ENCODE results near the gene SLC37A3.
"Not testable (repeated sequence)": the region's sequence is repeated elsewhere in the genome, so short reads cannot be mapped to it uniquely, and the experiment has no call there.

SLC37A3 gene

DNA sequence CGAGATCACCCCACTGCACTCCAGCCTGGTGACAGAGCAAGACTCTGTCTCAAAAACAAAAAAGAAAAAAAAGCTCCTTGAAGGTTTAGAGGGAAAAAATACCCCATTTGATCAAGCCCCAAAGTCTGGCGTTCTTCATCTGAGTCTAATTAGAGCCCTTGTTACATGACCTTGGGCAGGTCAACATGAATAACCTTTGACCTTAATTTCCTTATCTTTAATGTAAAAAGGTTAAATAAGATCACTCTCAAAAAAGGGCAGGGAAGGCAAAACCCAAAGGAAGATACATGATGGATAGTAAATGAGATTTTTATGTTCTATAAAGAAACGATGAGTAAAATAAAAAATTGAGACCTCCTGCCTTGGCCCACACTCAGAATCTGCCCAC lies 40.3 kb downstream of the SLC37A3 start:
- DNase-seq (ENCODE audit: insufficient read length, low spot score) (no peak), FAIRE-seq (no peak)

DNA sequence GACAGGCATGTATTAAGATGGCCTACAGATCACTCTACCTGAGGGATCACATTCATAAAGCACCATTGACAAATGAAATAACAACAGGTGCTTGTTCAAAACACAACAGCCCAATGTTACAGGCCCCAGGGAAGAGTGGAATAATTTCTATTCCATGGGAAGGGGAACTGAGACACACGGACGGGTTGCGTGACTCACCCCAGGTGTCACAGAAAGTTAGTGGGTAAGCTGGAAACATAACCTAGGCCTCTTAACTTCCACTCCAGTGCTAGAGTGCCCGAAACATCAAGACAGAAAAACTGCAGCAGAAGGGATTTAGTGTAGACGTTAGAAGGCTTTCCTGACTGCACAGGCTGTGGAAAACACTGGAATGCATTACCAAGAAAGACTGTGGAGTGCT lies 48.3 kb downstream of the SLC37A3 start:
- FAIRE-seq = no peak
- no peak for DNase-seq (ENCODE audit: insufficient read length, low spot score)

DNA sequence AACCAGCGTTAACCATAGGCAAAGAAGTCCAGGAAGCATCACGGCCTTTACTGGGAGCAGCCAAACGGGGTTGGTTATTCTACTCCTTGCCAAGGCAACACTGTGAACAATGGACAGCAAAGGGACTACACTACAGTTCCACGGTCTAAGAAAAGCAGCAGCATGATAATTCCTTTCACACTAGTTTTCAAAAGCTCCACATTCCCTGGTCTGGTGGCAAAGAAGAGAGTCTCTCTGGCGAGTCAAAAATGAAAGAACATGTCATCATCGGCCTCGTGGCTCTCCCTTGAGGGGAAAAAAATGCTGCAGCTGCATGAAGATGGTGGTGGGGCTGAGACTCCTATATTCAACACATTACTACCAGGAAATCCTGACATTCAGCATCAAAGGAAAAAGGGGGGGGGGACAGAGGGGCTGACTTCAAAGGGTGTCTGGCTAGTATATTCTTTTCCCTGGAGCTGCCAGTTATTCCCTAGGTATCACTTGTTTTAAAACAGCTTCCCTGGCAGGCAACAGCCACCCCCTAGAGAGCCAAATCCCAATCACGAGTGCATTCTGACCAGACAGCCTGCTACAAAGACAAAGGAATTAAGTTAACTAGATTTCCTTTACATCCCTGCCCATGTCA lies 49.1 kb downstream of the SLC37A3 start:
- FAIRE-seq (no peak), DNase-seq (ENCODE audit: insufficient read length, low spot score) (no peak)

DNA sequence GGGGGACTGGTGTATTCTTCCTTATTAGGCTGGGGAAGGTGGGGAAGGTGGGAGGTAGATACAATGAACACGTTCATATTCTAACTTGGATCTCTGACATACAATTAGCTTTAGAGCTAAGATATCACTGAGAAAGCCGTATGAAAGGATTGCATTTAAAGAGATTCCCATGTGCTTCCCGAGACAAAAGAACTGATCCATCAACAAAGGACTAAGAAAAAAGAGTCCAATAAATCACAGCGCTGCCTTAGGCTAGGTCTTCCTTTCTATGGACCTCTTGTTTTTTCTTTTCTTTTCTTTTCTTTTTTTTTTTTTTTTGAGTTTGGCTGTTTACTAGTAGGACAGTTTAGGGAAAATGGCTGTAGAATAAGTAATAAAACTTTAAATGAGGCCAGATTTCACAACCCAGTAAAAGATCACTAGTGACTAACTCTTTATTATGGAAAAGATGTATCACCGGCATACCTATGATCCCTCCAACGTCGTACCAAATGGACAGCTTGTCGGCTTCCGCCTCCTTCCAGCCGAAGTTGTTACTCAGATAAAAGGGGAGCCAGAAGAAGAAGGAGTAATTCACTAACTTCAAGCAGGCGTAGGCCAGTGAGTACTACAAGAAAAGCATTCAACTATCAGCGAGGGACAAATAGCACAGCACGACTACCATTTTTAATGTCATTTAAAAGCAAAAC lies 50.0 kb downstream of the SLC37A3 start:
- FAIRE-seq = peak; percentile 48
- no peak for DNase-seq (ENCODE audit: insufficient read length, low spot score)

DNA sequence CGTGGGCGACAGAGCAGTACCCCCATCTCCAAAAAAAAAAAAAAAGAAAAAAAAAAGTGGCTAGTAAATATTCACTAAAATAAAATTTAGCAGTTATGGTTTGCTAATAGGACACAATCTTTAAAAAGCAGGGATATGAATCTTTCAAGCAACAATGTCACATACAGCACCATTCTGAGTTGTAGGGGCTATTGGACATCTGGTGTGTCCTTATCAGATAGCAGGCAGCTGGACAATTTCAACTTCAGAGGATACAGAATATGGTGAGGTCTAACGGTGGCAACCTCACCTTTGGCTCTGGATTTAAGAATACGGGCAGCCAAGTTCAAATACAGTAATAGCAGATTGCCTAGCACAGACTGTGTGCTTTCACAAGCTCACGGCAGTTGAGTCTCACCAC lies 51.1 kb downstream of the SLC37A3 start:
- DNase-seq (ENCODE audit: insufficient read length, low spot score) = no peak
- FAIRE-seq = no peak

DNA sequence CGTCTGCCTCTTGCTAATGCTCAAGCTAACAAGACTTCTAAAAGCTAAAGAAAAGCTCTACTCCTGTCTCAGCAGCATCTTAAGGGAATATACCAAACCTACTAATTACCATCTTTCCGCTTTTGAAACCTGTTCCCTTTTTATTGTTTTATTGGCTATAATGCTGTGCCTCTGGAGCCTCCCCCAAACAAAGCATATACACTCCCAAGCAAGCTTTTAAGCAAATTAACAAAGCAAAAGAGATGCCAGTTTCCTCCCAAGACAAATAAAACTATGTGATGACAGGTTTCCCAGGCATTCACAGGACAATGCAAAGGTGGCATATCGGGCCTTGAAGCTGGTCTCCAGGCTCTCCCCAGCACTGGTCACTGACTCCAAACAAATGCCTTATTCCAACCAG lies 52.9 kb downstream of the SLC37A3 start:
- DNase-seq (ENCODE audit: insufficient read length, low spot score) (no peak), FAIRE-seq (no peak)

DNA sequence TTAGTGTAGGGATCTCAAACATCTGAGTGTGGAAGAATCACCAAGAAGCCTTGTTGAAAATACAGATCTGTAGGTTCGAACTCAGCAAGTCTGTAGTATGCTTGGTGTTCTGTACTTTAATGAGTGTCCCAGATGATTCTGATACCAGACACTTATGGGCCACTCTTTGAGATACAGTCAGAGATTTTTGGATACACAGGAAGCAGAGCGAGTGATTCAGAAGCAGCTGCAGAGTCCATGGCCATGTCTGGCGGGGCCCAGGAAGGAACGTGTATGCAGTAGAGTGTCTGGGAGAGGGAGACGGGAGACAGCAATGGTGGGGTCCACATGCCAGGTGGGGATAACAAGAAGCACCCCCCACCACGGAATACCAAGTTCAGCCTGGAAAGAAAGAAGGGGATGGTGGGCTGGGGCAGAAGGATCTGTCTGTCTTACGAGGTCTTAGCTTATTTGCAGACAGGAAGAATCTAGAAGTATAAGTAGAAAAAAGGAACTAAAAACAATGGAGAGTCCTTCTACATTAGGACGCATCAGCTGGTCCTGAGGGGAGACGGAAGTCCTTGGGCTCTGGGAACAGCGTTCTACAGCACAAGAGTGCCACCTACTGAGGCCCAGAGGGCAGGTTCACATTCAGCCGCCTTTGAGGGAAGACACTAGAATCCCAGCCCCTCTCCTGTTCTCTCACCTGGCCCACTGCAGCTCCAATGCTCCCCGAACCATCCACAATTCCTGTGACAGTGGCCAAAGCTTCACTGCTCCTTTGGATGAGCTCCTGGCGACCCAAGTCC lies 55.4 kb downstream of the SLC37A3 start:
- no peak for FAIRE-seq
- no peak for DNase-seq (ENCODE audit: insufficient read length, low spot score)

DNA sequence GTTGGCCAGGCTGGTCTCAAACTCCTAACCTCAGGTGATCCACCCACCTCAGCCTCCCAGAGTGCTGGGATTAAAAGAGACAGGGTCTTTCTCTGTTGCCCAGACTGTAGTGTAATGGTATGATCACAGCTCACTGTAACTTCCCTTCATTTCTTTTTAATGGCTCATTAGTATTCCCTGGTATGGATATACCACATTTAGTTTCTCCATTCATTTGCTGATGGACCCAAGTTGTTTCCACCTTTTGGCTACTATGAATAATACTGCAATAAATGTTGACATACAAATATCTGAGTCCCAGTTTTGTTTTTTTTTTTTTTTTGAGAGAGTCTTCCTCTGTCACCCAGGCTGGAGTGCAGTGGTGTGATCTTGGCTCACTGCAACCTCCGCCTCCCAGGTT lies 59.4 kb downstream of the SLC37A3 start:
- FAIRE-seq; DNase-seq (ENCODE audit: insufficient read length, low spot score): not testable (repeated sequence)

DNA sequence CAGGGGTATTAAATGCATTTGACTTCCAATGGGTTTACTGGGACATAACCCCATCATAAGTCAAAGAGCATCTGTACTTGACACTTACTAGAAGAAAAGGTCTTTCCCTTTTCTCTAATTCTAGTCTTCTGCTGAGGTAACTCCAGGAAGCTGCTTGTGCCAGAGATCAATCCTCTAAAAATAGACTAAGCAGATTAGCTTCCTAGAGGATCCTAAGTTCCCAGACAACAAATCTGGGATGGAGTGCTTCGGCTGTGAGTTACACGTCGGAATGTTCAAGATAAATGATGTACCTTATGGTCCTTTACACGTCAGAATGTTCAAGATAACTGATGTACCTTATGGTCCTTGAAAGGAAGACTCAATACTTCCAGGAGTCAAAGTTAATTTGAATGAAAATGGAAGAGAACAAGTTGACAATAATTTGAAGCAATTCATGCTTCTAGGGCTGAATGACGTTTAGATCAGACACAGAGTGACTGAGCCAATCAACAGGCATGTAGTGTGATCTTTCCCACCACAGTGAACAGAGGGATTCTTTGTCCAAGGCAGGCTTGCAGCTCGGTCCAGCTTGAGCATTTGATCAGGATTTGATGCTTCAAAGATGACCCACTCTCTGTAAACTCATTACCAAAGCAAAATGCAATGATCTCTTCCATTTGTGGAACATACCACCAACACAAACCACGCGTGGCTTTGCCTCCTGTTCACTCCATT lies 63.8 kb downstream of the SLC37A3 start:
- DNase-seq (ENCODE audit: insufficient read length, low spot score) (no peak), FAIRE-seq (no peak)

DNA sequence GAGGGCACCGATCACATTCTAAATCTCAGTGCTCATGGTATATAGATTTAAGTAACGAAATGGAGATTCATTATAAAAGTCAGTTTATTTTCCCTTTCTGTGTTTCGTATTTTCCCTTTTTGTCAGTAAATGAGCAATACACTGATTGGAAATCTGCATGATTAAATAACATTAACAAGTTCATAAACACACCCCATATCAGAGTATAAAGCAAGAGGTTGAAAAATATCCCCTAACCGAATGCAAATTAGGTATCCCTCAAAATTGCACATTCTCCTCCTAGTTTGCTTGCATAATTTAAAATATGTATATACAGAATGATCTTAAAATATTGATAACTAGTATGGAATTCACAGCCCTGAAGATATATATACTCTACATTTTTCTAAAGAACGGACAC lies 64.6 kb downstream of the SLC37A3 start:
- FAIRE-seq (no peak), DNase-seq (ENCODE audit: insufficient read length, low spot score) (no peak)

DNA sequence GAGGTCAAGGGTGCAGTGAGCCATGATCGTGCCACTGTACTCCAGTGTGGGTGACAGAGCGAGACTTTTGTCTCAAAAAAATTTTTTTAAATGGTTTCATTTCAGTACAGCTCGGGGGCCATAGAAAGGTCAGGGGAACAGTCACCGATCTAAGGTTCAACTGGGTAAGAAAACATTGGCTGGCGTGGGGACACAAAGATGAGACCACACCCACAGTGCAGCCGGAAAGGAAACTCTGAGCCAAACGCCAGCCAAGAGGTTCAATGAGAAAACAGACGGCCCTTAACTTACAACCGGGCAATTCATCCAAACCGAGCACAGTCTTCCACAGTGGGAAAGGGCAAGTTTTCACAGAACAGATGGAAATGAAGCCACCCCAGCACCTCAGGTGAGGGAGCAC lies 65.1 kb downstream of the SLC37A3 start:
- FAIRE-seq = no peak

DNA sequence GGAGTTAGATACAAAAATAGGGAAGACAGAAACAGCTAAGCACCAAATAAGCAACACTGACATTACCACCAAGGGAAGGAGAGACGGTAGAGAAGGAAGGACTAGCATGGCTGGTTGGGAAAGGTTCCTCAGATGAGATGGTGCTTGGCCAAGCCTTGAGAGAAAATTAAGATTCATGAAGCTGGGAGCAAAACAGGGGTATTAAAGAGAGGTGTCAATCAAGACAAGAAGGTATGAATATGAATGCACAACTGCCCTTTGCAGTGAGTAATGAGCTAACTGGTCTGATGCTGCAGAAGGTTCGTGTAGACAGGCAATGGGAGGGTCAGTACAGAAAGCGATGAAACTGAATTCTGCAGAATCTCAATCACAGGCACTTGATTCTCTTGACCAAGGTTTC lies 67.7 kb downstream of the SLC37A3 start:
- DNase-seq (ENCODE audit: insufficient read length, low spot score) = no peak
- no peak for FAIRE-seq

More for the DNA sequence above, 65.1 kb downstream of the SLC37A3 start:
- DNase-seq (ENCODE audit: insufficient read length, low spot score) = no peak

DNA sequence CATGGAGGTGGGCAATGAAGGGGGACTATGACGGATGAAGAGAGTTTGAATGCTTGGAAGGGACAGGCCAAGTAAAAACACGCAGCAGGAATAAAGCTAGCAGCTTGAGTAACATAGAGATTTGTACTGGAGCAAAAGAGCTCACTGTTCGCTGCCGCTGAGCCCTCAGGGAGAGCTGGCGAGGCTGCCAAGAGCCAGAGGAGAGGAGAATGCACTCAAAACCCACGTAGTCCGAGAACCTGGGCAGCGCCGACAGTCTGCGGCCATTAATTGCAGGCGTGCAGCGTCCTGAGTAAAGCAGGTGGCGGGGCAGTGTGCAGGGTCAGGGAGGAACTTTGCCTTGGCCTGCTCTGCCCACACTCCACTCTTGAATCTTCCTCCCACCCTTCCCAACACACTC lies 68.2 kb downstream of the SLC37A3 start:
- DNase-seq (ENCODE audit: insufficient read length, low spot score) (no peak), FAIRE-seq (no peak)

DNA sequence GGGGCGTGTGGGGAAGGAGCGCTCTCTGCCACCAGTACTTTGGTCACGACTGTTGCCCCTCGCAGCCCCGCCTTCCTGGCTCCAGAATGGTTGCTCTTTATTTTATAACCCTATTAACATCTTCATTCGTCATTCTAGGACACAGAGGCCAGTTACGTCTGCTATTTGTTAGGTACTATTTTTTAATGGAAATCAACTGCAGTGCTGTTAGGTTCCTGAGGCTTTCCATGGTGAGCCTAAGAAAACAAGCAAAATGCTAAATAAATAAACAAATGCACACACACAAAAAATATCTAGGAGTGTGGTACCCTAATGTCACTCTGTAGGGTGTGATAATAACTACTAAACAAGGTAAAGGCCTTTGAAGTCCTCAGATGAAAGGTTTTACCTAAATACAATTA lies 71.1 kb downstream of the SLC37A3 start:
- FAIRE-seq (no peak), DNase-seq (ENCODE audit: insufficient read length, low spot score) (no peak)

DNA sequence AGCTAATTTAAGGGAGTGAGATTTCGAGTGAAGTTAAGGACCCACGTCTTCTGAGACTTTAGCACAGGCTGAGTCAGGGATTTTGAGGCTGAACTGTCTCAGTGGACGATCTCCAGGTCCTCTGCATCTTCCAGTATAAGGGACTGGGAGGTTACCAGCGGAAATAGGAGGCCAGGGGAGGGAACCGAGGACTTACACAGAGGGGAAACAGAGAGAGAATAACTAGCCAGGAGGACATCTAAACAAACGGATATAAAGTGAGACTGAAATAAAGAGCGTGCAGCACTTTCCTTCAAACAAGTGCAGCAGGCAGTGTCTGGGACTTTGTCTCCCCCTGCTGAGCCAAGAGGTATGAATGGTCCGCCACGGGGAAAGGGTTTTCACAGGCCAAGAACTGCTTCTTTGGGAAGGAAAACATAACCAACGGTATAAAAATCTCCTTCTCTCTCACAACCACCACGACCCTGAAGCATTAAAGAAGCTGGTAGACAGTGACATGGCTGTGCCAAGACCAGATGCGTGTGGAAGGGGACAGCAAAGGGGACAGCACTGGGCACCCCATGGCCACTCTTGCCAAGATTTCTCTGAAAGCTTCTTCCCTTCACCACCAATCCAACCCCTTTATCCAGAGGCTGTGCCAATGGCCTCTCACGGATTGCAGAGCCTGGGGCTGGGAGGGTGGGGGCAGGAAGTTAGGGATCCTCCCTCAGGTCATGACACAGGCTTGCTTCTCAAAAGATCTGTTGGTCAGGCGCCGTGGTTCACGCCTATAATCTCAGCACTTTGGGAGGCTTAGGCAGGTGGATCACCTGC lies 72.0 kb downstream of the SLC37A3 start:
- FAIRE-seq (peak; percentile 48), DNase-seq (ENCODE audit: insufficient read length, low spot score) (peak; percentile 39)

DNA sequence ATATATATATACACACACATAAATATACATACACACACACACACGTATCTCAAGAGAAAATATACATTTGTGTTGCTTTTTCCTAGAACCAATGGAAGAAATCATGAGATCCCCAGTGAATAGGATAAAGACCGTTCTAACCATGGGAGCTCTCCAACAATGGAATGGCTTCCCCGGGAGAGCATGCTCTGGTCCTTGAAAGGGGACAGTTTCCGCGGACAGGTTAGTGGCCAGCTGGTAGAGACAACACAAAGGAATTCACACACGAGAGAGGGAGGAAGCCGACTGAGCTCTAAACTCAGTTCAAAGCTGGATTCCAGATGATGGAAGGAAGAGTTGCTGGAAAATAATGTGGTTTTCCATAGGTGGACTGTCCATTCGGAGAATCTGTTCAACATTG lies 72.7 kb downstream of the SLC37A3 start:
- DNase-seq (ENCODE audit: insufficient read length, low spot score) = no peak
- no peak for FAIRE-seq

DNA sequence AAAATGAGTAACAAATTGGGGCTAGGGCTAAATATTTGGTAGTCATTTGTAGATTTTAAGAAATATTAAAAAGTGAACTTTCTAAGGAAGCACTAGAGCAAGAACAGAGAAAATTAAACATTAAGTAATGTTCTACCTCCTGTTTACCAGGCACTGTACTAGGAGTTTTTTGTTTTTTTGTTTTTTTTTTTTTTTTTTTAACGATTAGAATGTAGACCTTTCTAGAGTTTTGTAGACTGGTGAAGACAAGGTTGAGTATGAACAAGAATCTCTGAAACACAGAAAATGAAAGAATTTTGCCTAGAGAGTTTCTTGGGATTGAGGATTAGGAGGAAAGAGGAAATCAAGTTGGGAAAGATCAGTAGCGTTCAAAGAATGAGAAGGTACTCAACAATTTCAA lies 73.6 kb downstream of the SLC37A3 start:
- DNase-seq (ENCODE audit: insufficient read length, low spot score) (no peak), FAIRE-seq (no peak)

DNA sequence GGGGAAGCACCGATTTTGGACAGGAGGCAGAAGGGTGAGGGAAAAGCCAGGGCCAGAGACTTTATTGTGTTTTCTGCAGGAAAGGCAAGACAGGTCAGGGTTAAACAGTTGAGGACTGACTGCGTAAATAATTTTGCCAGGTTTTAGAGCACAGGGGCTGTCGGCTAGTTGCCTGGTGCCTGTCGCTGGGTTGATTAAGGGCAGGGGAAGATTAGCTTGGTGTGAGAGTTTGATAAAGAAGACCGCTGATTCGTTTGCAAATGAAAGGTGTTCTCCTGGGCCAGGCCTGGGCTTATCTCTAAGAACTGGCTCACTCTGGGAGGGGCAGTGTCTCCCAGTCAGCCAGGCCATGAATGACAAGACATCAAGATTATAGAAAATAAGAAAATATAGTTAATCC lies 75.6 kb downstream of the SLC37A3 start:
- FAIRE-seq (no peak), DNase-seq (ENCODE audit: insufficient read length, low spot score) (no peak)

DNA sequence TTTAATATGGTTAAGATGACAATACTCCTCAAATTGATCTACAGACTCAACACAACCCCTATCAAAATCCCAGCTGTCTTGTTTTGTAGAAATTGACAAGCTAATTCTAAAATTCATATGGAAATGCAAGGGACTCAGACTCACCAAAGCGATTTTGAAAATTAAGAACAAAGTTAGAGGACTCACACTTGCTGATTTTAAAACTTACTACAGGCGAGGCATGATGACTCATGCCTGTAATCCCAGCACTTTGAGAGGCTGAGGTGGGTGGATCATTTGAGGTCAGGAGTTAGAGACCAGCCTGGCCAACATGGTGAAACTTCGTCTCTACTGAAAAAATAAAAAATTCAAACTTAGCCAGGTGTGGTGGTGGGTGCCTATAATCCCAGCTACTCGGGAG lies 78.3 kb downstream of the SLC37A3 start:
- not testable (repeated sequence) for DNase-seq (ENCODE audit: insufficient read length, low spot score); FAIRE-seq

DNA sequence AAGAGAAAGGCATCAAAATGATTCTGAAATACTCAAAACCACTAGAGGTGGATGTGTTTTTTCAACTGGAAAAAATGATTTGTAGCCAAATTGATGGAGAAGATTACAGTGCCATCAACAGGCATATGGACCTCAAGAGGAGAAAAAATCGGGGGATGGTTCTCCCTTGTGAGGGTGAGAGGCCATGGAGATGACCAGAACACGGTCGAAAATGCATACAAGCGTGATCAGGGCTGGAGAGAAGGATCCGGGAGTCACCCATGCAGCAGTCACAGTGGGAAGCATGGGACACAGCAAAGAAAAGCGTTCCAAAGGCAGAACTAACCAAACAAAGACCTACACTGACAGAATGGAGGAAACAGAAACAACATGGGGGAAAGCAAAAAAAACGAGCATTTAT lies 80.3 kb downstream of the SLC37A3 start:
- FAIRE-seq (no peak), DNase-seq (ENCODE audit: insufficient read length, low spot score) (no peak)

Data from GM19239 (cell line).